ENCODE data around the gene CSRP1. TPM values are rescaled to one million over a fixed set of nuclear protein-coding genes. Genes with fewer than 3 reads are reported as not detected.

Gene CSRP1
- total and polyA plus RNA-seq, 9 of the 15 experiments (the other 6 are each of a cell fraction or from before 2014, with no cell fraction given): 6.8 to 39.4 (median 23.7) TPM

- TF ChIP-seq PCBP2 (IDR thresholded peaks at IDR 0.05; ENCODE audit: low read depth, low read length, poor library complexity, severe bottlenecking): no peak
- TF ChIP-seq ZNF512 (tag; IDR thresholded peaks at IDR 0.05): no peak
- no peak for TF ChIP-seq MEF2A (IDR thresholded peaks at IDR 0.05; ENCODE audit: control insufficient read depth, low read depth, low read length)
- no peak for TF ChIP-seq NR3C1 (CRISPR knock-in tag; IDR thresholded peaks at IDR 0.05)
- TF ChIP-seq RBBP5 (IDR thresholded peaks at IDR 0.05; ENCODE audit: borderline replicate concordance, insufficient read depth, low read length, poor library complexity, severe bottlenecking): no peak
- TF ChIP-seq ZNF140 (CRISPR knock-in tag; IDR thresholded peaks at IDR 0.05): no peak
- TF ChIP-seq ZNF239 (CRISPR knock-in tag; IDR thresholded peaks at IDR 0.05): no peak
- no peak for TF ChIP-seq KLF10 (CRISPR knock-in tag; IDR thresholded peaks at IDR 0.05)
- no peak for TF ChIP-seq ZBTB17 (CRISPR knock-in tag; IDR thresholded peaks at IDR 0.05)
- peak; percentile 59; the same call in 1 of the 2 replicates for TF ChIP-seq ZKSCAN1 (IDR thresholded peaks at IDR 0.05; ENCODE audit: low read depth, low read length)
- no peak for TF ChIP-seq C11orf30 (IDR thresholded peaks at IDR 0.05; ENCODE audit: low read depth)
- TF ChIP-seq ZNF316 (IDR thresholded peaks at IDR 0.05): no peak
- no peak for TF ChIP-seq GABPB2 (CRISPR knock-in tag; conservative IDR thresholded peaks at IDR 0.05)
- TF ChIP-seq ZNF197 (CRISPR knock-in tag; IDR thresholded peaks at IDR 0.05; ENCODE audit: low read depth): 0 out of 2 replicates have a peak, but pooled peaks have one; percentile 35
- TF ChIP-seq SMC3 (conservative IDR thresholded peaks at IDR 0.05; ENCODE audit: insufficient read depth, low read depth, low read length): peak; percentile 94
- TF ChIP-seq ZFX (CRISPR knock-in tag; IDR thresholded peaks at IDR 0.05): no peak
- no peak for TF ChIP-seq ETV1 (tag; conservative IDR thresholded peaks at IDR 0.05; ENCODE audit: low read depth)
- TF ChIP-seq REST (IDR thresholded peaks at IDR 0.05; ENCODE audit: borderline replicate concordance): peak; percentile 89
- no peak for TF ChIP-seq REST (CRISPR knock-in tag; IDR thresholded peaks at IDR 0.05; ENCODE audit: low read depth)
- no peak for TF ChIP-seq POLR2B (IDR thresholded peaks at IDR 0.05; ENCODE audit: low read depth, partially characterized antibody)
These were observed 24.0 kb upstream of the CSRP1 start (continued) for GRCh38 chr1:201530741-201531531.
